Measurements from ENCODE around the gene TNFAIP3.

The TNFAIP3 gene

GRCh38 chr6:137913434-137913833, 46.4 kb downstream of the TNFAIP3 start:
- DNase-seq (ENCODE audit: insufficient read length, low spot score) (no peak), FAIRE-seq (no peak)
- no peak for TF ChIP-seq CTCF (IDR thresholded peaks at IDR 0.05; ENCODE audit: insufficient read depth, missing control alignments)

GRCh38 chr6:137913996-137914529, 47.0 kb downstream of the TNFAIP3 start:
- DNase-seq (ENCODE audit: insufficient read length, low spot score) (no peak), FAIRE-seq (no peak)
- no peak for TF ChIP-seq CTCF (IDR thresholded peaks at IDR 0.05; ENCODE audit: insufficient read depth, missing control alignments)

- no peak for DNase-seq (ENCODE audit: insufficient read length, low spot score)
- FAIRE-seq, result no peak
- TF ChIP-seq CTCF (IDR thresholded peaks at IDR 0.05; ENCODE audit: insufficient read depth, missing control alignments), result no peak
These were observed 47.6 kb downstream of the TNFAIP3 start for GRCh38 chr6:137914530-137915193.

GRCh38 chr6:137915790-137916189, 48.7 kb downstream of the TNFAIP3 start:
- DNase-seq (ENCODE audit: insufficient read length, low spot score), result no peak
- TF ChIP-seq CTCF (IDR thresholded peaks at IDR 0.05; ENCODE audit: insufficient read depth, missing control alignments), result no peak
- no peak for FAIRE-seq

GRCh38 chr6:137917551-137918325, 50.7 kb downstream of the TNFAIP3 start:
- FAIRE-seq, result no peak
- no peak for TF ChIP-seq CTCF (IDR thresholded peaks at IDR 0.05; ENCODE audit: insufficient read depth, missing control alignments)
- no peak for DNase-seq (ENCODE audit: insufficient read length, low spot score)

- TF ChIP-seq CTCF (IDR thresholded peaks at IDR 0.05; ENCODE audit: insufficient read depth, missing control alignments), result no peak
- FAIRE-seq, result no peak
These were observed 52.4 kb downstream of the TNFAIP3 start for GRCh38 chr6:137919502-137919823.

More at GRCh38 chr6:137919502-137919823, 52.4 kb downstream of the TNFAIP3 start:
- DNase-seq (ENCODE audit: insufficient read length, low spot score), result no peak
